Neutrophil (primary cell): ENCODE measurements around the gene NDUFA1.
"Not testable (repeated sequence)": the region's sequence is repeated elsewhere in the genome, so short reads cannot be mapped to it uniquely, and the experiment has no call there.

Experiments used
- H3K27ac ChIP-seq: fragments of 200-600 bp; sonication (generic); 2 replicates; pipeline ENCODE4 v1.5.1; 2016; ENCODE audit warnings: mild to moderate bottlenecking, moderate library complexity
- H3K27me3 ChIP-seq: fragments of 200-600 bp; sonication (generic); 2 replicates; pipeline ENCODE4 v1.6.0; 2016; ENCODE audit warnings: mild to moderate bottlenecking
- H3K36me3 ChIP-seq: fragments of 200-600 bp; sonication (generic); 2 replicates; pipeline ENCODE4 v1.5.1; 2017
- H3K4me1 ChIP-seq, 2 experiments: fragments of 200-600 bp in 1 of 2; sonication (generic) in 1 of 2; 1 replicate in 1 of 2; 2 replicates in 1 of 2; pipeline versions ENCODE4 v1.5.1 to v1.6.1; 2013 to 2016; ENCODE audit warnings: low read depth in 1 of 2, low read length in 1 of 2, mild to moderate bottlenecking in 1 of 2, moderate library complexity in 1 of 2; ENCODE audit not compliant: control insufficient read depth in 1 of 2, insufficient read depth in 1 of 2
- H3K4me3 ChIP-seq, 2 experiments: fragments of 200-600 bp in 1 of 2; sonication (generic) in 1 of 2; 1 replicate in 1 of 2; 2 replicates in 1 of 2; pipeline ENCODE4 v1.5.1; 2013 to 2016; ENCODE audit warnings: low read depth in 1 of 2, low read length in 1 of 2, mild to moderate bottlenecking in 1 of 2, moderate library complexity in 1 of 2
- H3K9me3 ChIP-seq: fragments of 200-600 bp; sonication (generic); 2 replicates; pipeline ENCODE4 v1.5.1; 2016
- TF ChIP-seq, protein P1 (sequence below): fragments of 200-600 bp; sonication (generic); IDR thresholded peaks from 2 replicates; pipeline ENCODE4 v1.5.1; 2016; ENCODE audit warnings: antibody characterized with exemption

The NDUFA1 gene

DNA sequence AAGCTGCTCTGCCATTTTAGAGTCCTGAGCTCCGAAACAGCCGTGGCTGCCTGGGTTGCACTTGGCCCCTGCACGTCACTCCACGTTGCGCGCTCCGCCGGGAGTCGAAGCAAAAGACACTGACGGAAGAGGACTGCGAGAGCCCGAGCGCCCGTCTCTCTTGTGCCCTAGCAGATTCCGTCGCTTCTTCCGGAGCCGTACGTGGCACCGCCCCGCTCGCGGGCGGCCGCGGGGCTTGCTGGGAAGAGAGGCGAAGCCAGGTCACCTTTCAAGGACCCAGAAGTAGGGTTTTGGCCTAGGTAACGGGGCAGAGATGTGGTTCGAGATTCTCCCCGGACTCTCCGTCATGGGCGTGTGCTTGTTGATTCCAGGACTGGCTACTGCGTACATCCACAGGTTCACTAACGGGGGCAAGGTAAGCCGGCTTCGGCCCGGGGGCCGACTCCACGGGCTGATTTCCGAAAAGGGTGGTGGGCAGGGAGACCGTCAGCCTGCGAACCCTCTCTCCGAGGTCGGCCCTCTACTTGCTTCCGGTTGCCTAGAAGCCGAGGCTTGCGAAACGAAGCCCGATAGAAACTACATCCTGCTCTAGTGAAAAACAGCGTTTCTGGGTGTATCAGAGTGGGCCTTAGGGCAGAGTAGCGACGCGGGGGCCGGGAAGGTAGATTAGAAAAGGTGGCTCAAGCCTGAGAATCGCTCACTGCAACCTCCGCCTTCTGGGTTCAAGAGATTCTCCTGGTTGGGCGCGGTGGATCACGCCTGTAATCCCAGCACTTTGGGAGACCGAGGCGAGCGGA lies at the start of gene NDUFA1, which contains the start of gene RNF113A:
NDUFA1 (plus strand) TSS at position 234 of the 797 bp plus-strand sequence; CDS start at position 314, 80 bp downstream.
RNF113A (minus strand) TSS at position 135 of the 797 bp plus-strand sequence; CDS start at position 15, 120 bp downstream.
- Histone ChIP-seq H3K4me3 (peak within 1 kb of the TSS; percentile 69 to 76), H3K4me1 (peaks cover 15 to 16% of the 10 kb centered on the region in 2 experiments), H3K36me3 (peaks cover 2% of the 10 kb centered on the region), H3K27ac (peak within 1 kb of the TSS; percentile 94), H3K9me3 (no peaks in the 10 kb centered on the region), H3K27me3 (no peaks in the 10 kb centered on the region)
- TF ChIP-seq, protein P1, sequence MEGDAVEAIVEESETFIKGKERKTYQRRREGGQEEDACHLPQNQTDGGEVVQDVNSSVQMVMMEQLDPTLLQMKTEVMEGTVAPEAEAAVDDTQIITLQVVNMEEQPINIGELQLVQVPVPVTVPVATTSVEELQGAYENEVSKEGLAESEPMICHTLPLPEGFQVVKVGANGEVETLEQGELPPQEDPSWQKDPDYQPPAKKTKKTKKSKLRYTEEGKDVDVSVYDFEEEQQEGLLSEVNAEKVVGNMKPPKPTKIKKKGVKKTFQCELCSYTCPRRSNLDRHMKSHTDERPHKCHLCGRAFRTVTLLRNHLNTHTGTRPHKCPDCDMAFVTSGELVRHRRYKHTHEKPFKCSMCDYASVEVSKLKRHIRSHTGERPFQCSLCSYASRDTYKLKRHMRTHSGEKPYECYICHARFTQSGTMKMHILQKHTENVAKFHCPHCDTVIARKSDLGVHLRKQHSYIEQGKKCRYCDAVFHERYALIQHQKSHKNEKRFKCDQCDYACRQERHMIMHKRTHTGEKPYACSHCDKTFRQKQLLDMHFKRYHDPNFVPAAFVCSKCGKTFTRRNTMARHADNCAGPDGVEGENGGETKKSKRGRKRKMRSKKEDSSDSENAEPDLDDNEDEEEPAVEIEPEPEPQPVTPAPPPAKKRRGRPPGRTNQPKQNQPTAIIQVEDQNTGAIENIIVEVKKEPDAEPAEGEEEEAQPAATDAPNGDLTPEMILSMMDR: no peak

DNA sequence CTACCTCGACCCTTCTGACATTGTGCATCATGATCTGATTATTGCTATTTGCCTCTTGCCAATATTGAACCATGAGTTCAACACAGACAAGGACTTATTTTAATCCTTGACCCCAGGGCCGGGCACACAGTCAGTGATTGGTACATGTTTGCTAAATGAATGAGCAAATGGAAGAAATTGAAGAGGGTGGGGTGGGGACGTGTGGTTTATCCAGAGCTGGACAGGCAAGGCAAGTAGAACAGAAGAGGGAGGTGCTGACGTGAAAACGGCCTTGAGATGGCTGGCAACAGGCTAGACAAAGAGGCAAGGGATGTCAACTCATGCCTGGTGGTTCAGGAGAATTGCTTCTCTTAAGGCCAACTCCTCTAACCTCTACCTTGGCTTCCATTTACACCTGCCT lies 47.4 kb upstream of the NDUFA1 start:
- H3K4me3 ChIP-seq, H3K36me3 ChIP-seq, H3K27ac ChIP-seq, H3K4me1 ChIP-seq, H3K27me3 ChIP-seq, H3K9me3 ChIP-seq: not testable (repeated sequence)

DNA sequence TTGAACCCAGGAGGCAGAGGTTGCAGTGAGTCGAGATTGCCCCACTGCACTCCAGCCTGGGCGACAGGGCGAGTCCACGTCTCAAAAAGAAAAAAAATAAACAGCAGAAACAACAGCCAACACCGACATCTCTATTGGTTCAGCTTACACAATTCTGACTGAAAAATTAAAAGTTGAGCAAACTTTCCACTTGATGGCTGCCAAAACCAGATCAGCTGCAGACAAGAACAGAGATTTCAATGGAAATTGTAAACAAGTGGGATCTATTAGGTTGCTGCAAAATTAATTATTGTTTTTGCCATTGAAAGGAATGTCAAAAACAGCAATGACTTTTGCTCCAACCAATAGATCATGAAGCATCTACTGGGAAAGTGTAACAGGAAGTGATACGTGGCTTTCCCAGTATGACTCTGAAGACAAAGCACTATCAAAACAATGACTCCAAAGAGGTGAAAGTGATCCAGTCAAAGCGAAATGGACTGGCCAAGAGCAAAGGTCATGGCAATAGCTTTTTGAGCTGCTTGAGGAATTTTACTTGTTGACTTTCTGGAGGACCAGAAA lies 45.2 kb upstream of the NDUFA1 start:
- TF ChIP-seq, protein P1: no peak
- Histone ChIP-seq H3K9me3 (no peaks in the 10 kb centered on the region), H3K4me1 (no peaks in the 10 kb centered on the region), H3K27me3 (no peaks in the 10 kb centered on the region), H3K4me3 (no peak overlapping the region), H3K36me3 (peaks cover 17% of the 10 kb centered on the region), H3K27ac (no peak overlapping the region)

DNA sequence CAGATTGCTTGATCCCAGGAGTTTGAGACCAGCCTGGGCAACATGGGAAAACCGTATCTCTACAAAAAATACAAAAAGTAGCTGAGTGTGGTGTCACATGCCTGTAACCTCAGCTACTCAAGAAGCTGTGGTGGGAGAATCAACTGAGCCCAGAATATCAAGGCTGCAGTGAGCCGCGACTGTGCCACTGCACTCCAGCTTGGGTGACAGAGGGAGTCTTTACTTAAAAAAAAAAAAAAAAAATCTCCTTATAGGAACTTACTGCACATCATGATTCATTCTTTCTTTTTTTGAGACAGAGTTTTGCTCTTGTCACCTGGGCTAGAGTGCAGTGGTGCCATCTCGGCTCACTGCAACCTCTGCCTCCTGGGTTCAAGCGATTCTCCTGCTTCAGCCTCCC lies 43.2 kb upstream of the NDUFA1 start:
- H3K9me3 ChIP-seq: no peaks in the 10 kb centered on the region
- TF ChIP-seq, protein P1: no peak
- no peak overlapping the region for H3K27ac ChIP-seq
- peaks cover 20% of the 10 kb centered on the region for H3K36me3 ChIP-seq
- H3K27me3 ChIP-seq: no peaks in the 10 kb centered on the region
- H3K4me3 ChIP-seq: no peak overlapping the region
- no peaks in the 10 kb centered on the region for H3K4me1 ChIP-seq

DNA sequence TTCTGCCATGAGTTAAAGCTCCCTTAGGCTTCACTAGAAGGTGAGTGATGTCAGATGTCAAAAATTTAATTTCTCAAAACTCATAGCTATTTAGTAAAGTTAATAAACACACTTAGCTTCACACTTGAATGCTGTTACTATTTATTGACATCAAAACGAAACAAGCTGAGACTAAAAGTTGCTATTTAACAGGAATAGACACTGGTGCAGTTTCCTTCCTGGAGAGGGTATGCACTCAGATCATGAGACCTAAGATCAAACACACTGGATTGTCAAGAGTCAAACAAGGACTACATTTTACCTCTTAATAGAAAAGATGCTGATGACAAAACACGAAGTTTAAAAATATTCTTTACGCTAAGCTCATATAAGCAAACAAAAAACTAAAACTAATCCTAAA lies 37.7 kb upstream of the NDUFA1 start:
- H3K36me3 ChIP-seq: peaks cover 32% of the 10 kb centered on the region
- no peak overlapping the region for H3K4me3 ChIP-seq
- no peaks in the 10 kb centered on the region for H3K27me3 ChIP-seq
- peaks cover 0 to under 1% of the 10 kb centered on the region in 2 experiments for H3K4me1 ChIP-seq
- H3K9me3 ChIP-seq: no peaks in the 10 kb centered on the region
- TF ChIP-seq, protein P1: no peak
- H3K27ac ChIP-seq: no peak overlapping the region
